ENCODE measurements around the gene KDELR1. TPM values are rescaled to one million over a fixed set of nuclear protein-coding genes. Genes with fewer than 3 reads are reported as not detected.

The KDELR1 gene
- total and polyA plus RNA-seq, 2 of the 13 experiments (the other 11 are each of a cell fraction or from before 2014, with no cell fraction given), result 134 to 185 TPM

DNA sequence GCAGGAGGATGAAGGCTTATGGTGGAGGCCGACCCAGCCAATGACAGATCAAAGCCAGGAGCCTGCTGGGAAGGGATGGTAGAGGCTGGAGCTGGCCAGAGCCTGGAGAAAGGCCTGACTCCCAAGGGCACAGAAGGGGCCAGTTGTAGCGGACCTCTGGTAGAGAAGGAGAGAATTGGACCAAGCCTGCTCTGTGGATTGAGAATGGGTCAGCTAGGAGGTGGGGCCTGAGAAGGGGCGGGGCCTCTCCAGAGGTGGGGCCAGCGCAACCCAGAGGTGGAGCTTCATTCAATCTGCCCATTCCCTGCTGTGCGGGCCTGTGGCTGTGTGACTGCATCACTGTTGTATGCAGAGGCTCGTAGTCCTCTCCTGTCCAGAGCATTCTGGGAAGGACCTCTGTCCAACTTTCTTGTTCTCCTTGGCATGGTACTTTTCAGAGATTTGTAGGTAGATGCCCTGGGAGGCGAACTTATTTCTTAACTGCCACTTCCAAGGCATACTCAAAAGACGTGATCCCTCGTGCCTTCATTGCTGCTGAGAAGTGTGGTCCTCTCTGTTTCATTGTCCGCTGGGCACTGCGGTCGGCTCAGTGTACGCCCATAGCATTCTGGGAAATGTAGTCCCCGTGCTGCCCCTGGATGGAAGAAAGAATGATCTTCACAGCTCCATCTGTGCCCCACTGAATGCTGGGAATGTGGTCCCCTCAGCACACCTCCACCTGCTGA lies 8.8 kb upstream of the KDELR1 start (continued):
- no peak for TF ChIP-seq FOXP4 (CRISPR knock-in tag; IDR thresholded peaks at IDR 0.05)
- no peak for TF ChIP-seq NAIF1 (CRISPR knock-in tag; IDR thresholded peaks at IDR 0.05; ENCODE audit: borderline replicate concordance)
- TF ChIP-seq ZBTB25 (CRISPR knock-in tag; IDR thresholded peaks at IDR 0.05), result no peak
- 0 out of 2 replicates have a peak, but pooled peaks have one; percentile 33 for TF ChIP-seq KDM5B (CRISPR knock-in tag; IDR thresholded peaks at IDR 0.05; ENCODE audit: borderline replicate concordance)
- no peak for TF ChIP-seq ZNF251 (CRISPR knock-in tag; IDR thresholded peaks at IDR 0.05)
- TF ChIP-seq, protein P1, sequence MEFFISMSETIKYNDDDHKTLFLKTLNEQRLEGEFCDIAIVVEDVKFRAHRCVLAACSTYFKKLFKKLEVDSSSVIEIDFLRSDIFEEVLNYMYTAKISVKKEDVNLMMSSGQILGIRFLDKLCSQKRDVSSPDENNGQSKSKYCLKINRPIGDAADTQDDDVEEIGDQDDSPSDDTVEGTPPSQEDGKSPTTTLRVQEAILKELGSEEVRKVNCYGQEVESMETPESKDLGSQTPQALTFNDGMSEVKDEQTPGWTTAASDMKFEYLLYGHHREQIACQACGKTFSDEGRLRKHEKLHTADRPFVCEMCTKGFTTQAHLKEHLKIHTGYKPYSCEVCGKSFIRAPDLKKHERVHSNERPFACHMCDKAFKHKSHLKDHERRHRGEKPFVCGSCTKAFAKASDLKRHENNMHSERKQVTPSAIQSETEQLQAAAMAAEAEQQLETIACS (CRISPR knock-in tag; IDR thresholded peaks at IDR 0.05), result 0 out of 2 replicates have a peak, but pooled peaks have one; percentile 25
- no peak for TF ChIP-seq ZNF430 (CRISPR knock-in tag; IDR thresholded peaks at IDR 0.05)
- TF ChIP-seq HDAC1 (CRISPR knock-in tag; IDR thresholded peaks at IDR 0.05), result no peak
- TF ChIP-seq GABPA (IDR thresholded peaks at IDR 0.05; ENCODE audit: low read depth, low read length), result no peak
- TF ChIP-seq GABPA (CRISPR knock-in tag; IDR thresholded peaks at IDR 0.05; ENCODE audit: low read depth), result peak; percentile 47; the same call in 1 of the 2 replicates
- TF ChIP-seq TBX2 (CRISPR knock-in tag; IDR thresholded peaks at IDR 0.05; ENCODE audit: borderline replicate concordance), result no peak
- no peak for TF ChIP-seq ZBTB7B (CRISPR knock-in tag; IDR thresholded peaks at IDR 0.05)
- TF ChIP-seq EHMT2 (IDR thresholded peaks at IDR 0.05; ENCODE audit: borderline replicate concordance, low read depth, low read length), result no peak
- peak; percentile 77 for TF ChIP-seq HCFC1 (IDR thresholded peaks at IDR 0.05; ENCODE audit: low read depth, low read length)
- TF ChIP-seq ZNF431 (CRISPR knock-in tag; IDR thresholded peaks at IDR 0.05; ENCODE audit: borderline replicate concordance, low read depth), result no peak
- TF ChIP-seq POLR2AphosphoS2 (IDR thresholded peaks at IDR 0.05; ENCODE audit: low read depth, low read length), result no peak
- no peak for TF ChIP-seq ZNF775 (CRISPR knock-in tag; IDR thresholded peaks at IDR 0.05; ENCODE audit: borderline replicate concordance)
- no peak for TF ChIP-seq ZSCAN20 (CRISPR knock-in tag; IDR thresholded peaks at IDR 0.05; ENCODE audit: borderline replicate concordance)
- 0 out of 2 replicates have a peak, but pooled peaks have one; percentile 33 for TF ChIP-seq EED (CRISPR knock-in tag; IDR thresholded peaks at IDR 0.05)
- TF ChIP-seq, protein P2, sequence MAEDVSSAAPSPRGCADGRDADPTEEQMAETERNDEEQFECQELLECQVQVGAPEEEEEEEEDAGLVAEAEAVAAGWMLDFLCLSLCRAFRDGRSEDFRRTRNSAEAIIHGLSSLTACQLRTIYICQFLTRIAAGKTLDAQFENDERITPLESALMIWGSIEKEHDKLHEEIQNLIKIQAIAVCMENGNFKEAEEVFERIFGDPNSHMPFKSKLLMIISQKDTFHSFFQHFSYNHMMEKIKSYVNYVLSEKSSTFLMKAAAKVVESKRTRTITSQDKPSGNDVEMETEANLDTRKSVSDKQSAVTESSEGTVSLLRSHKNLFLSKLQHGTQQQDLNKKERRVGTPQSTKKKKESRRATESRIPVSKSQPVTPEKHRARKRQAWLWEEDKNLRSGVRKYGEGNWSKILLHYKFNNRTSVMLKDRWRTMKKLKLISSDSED (CRISPR knock-in tag; IDR thresholded peaks at IDR 0.05), result no peak
- TF ChIP-seq ZNF740 (CRISPR knock-in tag; IDR thresholded peaks at IDR 0.05), result no peak
- TF ChIP-seq ZNF12 (CRISPR knock-in tag; IDR thresholded peaks at IDR 0.05), result peak; percentile 52; the same call in 1 of the 2 replicates
- no peak for TF ChIP-seq FOSL1 (CRISPR knock-in tag; IDR thresholded peaks at IDR 0.05; ENCODE audit: borderline replicate concordance)

Data from HepG2 (cell line).